Measurements from ENCODE around the gene ANGPTL4.

- TF ChIP-seq, protein P1, sequence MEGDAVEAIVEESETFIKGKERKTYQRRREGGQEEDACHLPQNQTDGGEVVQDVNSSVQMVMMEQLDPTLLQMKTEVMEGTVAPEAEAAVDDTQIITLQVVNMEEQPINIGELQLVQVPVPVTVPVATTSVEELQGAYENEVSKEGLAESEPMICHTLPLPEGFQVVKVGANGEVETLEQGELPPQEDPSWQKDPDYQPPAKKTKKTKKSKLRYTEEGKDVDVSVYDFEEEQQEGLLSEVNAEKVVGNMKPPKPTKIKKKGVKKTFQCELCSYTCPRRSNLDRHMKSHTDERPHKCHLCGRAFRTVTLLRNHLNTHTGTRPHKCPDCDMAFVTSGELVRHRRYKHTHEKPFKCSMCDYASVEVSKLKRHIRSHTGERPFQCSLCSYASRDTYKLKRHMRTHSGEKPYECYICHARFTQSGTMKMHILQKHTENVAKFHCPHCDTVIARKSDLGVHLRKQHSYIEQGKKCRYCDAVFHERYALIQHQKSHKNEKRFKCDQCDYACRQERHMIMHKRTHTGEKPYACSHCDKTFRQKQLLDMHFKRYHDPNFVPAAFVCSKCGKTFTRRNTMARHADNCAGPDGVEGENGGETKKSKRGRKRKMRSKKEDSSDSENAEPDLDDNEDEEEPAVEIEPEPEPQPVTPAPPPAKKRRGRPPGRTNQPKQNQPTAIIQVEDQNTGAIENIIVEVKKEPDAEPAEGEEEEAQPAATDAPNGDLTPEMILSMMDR (IDR thresholded peaks at IDR 0.05) = no peak
- TF ChIP-seq POLR2AphosphoS5 (IDR thresholded peaks at IDR 0.05) = no peak
- no peak for TF ChIP-seq POLR2A (IDR thresholded peaks at IDR 0.05)
Observed at GRCh38 chr19:8323781-8324185, 40.2 kb upstream of the ANGPTL4 start.

Measured in breast epithelium (tissue), 3 donors.